Measurements from ENCODE around the gene RIN2.

GRCh38 chr20:19713822-19714578 lies 44.1 kb upstream of the RIN2 start:
- TF ChIP-seq CTCF (IDR thresholded peaks at IDR 0.05) (no peak), POLR2A (IDR thresholded peaks at IDR 0.05) (no peak), POLR2AphosphoS5 (IDR thresholded peaks at IDR 0.05) (no peak)
